Hippocampal formation (tissue), 2 donors: ENCODE measurements around the gene GDAP1L1.

Source experiments
- DNase-seq, 2 donors: peaks; one replicate each; lab custom pipeline; 2025; lab: John Stamatoyannopoulos, UW

GDAP1L1 gene

DNA sequence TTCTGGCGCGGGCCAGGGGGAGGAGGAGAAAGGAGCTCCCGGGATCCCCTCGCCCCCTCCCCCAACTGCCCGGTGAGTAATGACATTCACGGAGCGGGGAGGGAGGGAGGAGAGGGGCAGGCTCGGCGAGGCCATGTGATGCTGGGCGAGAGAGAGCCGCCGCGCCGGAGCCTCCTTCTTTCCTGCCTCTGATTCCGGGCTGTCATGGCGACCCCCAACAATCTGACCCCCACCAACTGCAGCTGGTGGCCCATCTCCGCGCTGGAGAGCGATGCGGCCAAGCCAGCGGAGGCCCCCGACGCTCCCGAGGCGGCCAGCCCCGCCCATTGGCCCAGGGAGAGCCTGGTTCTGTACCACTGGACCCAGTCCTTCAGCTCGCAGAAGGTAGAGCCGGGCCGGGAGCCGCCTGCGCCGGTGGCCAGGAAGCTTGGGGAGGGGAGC, at the start of gene GDAP1L1:
Gene GDAP1L1 (plus strand): TSS at position 178 of the 441 bp plus-strand sequence. CDS start 27 bp downstream, at position 205.
- DNase-seq = peak; percentile 14 to 24

DNA sequence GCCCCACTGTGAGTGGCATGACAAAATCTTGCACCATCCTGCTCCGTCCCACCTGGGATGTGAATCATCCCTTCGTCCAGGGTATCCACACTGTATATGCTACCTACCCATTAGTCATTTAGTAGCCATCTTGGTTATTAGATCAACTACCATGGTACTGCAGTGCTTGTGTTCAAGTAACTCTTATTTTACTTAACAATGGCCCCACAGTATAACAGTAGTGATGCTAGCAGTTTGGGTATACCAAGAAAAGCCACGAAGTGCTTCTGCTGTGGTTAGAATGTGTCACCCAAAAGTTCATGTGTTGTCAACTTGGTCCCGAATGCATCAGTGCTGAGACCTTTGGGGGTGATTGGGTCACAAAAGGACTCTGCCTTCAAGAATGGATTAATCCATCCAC, 48.2 kb upstream of the GDAP1L1 start:
- DNase-seq = no peak

DNA sequence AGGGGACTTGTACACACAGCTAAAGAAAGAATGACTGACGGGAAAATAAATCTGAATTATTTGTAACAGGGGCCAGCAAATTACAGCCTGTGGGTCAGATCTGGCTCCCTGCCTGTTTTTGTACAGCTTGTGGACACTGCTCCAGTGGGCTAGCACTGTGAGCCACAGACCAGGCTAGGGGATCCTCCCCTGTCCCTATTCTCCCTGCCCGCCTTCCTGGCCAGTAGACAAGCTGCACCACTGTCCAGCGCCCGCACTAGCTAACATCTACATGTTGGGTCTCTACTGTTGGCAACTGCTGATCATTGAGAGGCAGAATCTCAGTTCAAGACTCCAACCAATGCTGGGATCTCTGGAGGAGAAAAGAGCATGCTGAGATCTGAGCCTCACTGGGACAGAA, 47.2 kb upstream of the GDAP1L1 start:
- DNase-seq = no peak

DNA sequence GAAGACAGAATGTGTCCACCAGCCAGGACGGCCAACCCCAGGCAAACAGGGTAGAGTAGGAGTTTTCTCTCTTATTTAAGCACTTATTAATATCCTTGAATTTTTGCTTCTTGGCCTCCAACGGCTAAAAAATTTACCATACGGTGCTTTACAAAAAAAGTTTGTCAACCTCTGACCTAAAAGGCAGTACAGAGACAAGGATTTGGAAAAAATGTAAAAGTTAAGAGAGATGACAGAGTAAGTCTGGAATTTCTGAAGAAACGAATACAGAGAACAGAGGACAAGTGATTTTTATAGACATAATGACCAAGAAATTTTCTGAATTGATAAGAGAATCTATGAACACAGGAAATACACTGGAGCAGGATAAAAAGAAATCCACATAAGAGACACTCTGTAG, 46.7 kb upstream of the GDAP1L1 start:
- no peak for DNase-seq

GRCh38 chr20:44200983-44201382, 46.1 kb upstream of the GDAP1L1 start:
- DNase-seq = no peak

DNA sequence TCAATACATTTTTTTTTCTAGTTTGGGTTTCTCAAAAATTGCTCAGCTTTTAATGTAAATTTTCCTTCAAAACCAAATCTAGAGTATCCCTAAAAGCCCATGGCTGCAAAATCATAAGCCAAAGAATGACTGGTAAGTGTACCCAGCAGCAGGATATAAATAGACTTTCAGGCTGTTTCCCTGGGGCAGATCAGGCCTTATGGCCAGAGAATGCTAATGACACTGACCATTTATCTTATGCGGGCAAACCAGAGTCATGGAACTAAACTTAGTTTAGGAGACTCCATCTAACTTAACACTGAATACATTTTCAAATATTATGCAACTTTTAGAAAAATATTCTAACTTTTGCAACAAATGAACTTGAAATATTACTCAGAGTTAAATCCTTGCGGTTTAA, 43.9 kb upstream of the GDAP1L1 start:
- no peak for DNase-seq

- no peak for DNase-seq
Measured at GRCh38 chr20:44204156-44204831, 42.8 kb upstream of the GDAP1L1 start.

GRCh38 chr20:44204832-44205215, 42.3 kb upstream of the GDAP1L1 start:
- no peak for DNase-seq

- no peak for DNase-seq
Measured at GRCh38 chr20:44206132-44206531, 41.0 kb upstream of the GDAP1L1 start.

- no peak for DNase-seq
Measured at GRCh38 chr20:44207126-44207723, 39.9 kb upstream of the GDAP1L1 start.

GRCh38 chr20:44208165-44208564, 38.9 kb upstream of the GDAP1L1 start:
- DNase-seq = no peak

DNA sequence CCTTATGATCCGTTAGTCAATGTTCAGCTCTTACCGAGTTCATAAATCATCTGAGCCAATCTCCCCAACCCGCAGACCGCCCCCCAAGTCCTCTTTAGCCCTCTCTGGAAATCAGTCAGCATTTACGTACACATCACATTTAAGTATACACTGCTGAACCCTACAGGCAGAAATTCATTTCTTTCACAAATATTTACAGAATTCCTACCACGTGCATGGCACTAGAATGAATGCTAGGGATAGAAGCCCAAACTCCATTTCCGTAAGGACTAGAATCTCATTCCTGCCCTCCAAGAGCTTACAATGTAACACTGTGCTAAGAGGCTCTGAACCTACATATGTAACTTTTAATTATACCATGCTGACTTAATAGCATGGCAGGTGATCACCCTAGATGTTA, 38.3 kb upstream of the GDAP1L1 start:
- DNase-seq = no peak

DNA sequence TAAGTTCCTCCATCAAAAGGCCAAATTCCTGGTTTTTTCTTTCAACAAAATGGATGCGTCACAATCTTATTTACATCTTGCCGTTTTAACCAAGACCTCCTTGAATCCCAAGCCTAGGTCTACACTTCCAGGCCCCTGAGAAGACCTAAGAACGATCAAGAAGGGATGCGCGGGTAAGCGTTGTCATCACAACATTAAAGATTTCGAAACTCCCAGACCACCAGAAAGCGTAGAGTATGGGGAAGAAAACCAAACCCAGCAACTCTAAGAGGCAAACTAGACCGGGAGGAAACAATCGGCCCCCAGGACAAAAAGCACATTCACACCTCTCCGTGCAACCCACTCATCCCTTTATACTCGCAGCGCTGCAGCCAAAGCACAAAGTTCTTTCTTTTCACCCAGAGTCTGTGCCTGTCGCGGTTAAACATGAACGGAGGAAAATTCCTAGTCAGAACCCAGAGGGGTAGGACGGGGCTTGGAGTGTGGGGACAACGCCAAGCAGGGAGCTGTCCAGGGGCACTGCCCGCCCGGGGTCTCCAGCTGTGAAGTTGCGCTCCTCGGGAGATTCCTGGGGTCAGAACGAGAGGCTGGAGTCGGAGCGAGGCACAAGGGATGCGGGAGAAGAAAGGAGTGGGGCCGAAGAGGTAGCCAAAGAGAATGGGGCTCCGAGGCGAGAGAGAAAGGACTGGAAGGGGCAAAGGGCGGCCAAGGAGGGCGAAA, 37.3 kb upstream of the GDAP1L1 start:
- no peak for DNase-seq

DNA sequence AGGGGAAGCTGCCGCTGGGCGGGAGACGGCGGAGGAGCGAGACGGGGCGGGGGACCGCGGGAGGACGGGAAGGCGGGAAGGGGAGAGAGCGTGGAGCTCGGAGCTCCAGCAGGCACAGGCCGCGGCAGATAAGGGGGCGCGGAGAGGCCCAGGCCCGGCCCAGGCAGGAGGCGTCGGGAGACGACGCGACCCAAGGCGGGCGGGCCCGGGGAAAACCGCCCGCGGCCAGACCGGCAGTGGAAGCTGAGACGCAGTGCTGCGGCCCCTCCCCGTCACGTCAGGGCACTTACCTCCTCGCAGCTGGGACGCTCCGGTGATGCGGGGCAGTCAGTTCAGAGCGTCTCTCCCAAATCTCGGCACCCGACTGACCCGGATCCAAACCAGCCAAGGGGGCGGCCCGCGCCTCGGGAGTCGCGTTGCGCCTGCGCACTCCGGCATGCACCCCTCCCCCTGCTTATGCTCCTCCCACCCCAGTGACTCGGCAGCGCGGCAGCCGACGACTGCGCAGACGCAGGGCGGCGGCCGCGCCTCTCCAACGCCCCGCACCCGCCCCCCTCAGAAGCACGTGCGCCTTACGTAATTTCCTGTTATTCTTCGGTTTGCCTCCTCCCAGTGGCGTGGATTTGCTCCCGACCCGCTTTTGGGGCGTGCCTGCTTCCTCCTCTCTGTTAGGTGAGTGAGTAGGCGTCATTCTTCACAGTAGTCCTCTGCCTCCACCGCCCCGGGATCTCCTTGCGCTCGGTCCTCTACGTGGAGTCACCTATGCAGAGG, 36.5 kb upstream of the GDAP1L1 start, which contains the start of gene OSER1:
Gene OSER1 (minus strand): TSS at position 366 of the 771 bp plus-strand sequence. CDS start 3,814 bp downstream, outside the sequence.
- peak; percentile 95 to 96 for DNase-seq

GRCh38 chr20:44211177-44212039, 35.7 kb upstream of the GDAP1L1 start:
- peak in 1 of 2 donors; percentile 27 for DNase-seq

- no peak for DNase-seq
Measured at GRCh38 chr20:44212792-44213191, 34.3 kb upstream of the GDAP1L1 start.

DNA sequence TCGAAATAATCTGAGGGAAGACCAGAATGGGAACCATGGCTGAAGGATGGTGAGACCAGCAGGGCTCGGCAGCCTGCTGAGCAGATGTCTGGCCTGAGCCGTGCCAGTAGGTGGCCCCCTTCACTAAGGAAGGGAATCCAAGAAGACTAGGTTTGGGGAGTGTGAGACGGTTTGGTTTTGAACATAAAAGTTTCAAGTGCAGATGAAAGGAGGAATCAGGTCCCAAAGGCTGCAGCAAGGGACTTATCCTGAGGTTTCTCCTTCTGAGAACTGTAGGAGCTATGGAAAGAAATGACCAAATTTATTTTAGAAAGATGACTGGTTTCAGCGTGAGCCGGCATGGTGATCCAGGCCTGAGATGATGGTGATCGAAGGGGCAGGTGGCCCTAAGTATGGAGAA, 32.0 kb upstream of the GDAP1L1 start:
- DNase-seq = peak; percentile 44 to 52

DNA sequence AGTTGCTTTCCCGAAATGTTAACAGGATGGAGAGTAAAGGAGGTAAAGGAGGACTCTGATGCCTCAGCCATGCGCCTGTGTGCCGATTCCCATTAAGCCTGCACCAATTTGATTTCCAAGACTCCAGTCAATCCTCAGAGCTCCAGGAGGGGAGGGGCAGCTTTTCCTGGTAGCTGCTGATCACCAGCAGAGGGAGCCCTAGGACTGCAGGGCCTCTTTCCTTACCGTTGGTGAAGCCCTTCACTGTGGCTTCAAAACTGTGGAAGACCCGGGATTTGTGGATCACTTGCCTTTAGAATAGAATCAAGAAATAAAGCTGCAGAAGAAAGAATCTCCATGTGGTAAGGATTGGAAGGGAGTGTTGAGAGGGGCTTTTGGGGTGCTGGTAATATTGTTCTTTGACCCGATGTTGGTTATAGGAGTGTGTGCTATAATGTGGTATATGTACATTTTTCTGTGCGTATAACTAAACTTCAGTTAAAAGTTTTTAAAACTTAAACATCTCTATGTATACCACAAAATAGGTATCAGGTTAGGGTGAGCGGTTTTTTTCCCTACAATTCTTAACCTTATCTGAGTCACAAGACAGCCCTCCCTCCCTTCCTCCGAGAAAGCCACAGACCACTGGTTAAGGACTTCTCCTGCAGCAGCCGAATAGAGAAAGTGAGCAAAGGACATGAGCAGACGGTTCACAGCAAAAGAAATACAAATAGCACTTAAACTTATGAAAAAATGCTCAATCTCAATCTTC, 29.6 kb upstream of the GDAP1L1 start:
- peak; percentile 19 to 23 for DNase-seq

GRCh38 chr20:44218446-44218845, 28.7 kb upstream of the GDAP1L1 start:
- DNase-seq = no peak

DNA sequence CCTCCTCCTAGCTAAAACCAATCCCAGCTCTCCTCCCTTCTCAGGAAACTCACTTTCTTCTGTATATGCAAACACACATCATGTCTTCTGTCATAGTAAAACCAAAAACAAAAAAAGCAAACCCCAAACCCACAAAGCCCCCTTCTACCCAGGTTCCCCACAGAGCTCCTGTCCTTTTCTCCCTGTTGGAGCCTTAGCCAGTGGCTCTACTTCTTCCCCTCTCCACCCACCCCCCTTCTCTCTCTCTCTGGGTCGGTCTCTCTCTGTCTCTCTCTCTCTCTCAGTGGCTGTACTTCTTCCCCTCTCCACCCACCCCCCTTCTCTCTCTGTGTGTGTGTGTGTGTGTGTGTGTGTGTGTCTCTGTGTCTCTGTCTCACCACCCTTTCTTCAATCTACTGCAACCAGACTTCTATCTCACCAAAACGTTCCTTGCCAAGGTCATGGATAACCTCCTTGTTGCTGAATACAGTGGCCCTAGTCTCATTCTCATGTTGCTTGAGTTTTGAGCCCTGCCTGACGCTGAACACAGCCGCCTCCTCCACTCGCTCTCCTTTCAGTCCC, 27.9 kb upstream of the GDAP1L1 start:
- DNase-seq = no peak
